GM23248 (cell line): ENCODE results near the gene THAP9.

ENCODE experiments used
- EZH2 ChIP-seq: fragments of 200-600 bp; sonication (generic); IDR thresholded peaks from 2 replicates; pipeline ENCODE4 v1.6.1; 2018; ENCODE audit warnings: antibody characterized with exemption, mild to moderate bottlenecking; ENCODE audit not compliant: insufficient read depth, poor library complexity, severe bottlenecking
- EZH2phosphoT487 ChIP-seq: fragments of 200-600 bp; sonication (generic); IDR thresholded peaks from 2 replicates; pipeline ENCODE4 v1.6.1; 2018; ENCODE audit warnings: antibody characterized with exemption, moderate library complexity, mild to moderate bottlenecking, low read depth; ENCODE audit not compliant: insufficient read depth

GRCh38 chr4:82900066-82900410, 497 bp upstream of the THAP9 start:
- TF ChIP-seq EZH2 (no peak), EZH2phosphoT487 (no peak)
